Heart right ventricle (tissue), 16 donors: ENCODE results near the gene SMARCD1. TPM values are rescaled to one million over a fixed set of nuclear protein-coding genes. Genes with fewer than 3 reads are reported as not detected.
A peak's percentile ranks its signal among the peaks of the same experiment; 100 is the strongest.
"Not testable (repeated sequence)": the region's sequence is repeated elsewhere in the genome, so short reads cannot be mapped to it uniquely, and the experiment has no call there.

Experiments
- ATAC-seq, 8 donors: fragments of 200-7000 bp; cut with Tn5 transposase; one replicate each; pipeline ENCODE4 v1.9.1; 2020; ENCODE audit warnings: mild to moderate bottlenecking in 8 of 8, moderate library complexity in 8 of 8, moderate number of reproducible peaks in 1 of 8
- DNase-seq, 2 donors: peaks; one replicate each; pipeline ENCODE4 v3.0.0-alpha.2; 2020
- H3K27ac ChIP-seq, 10 donors: fragments of 200-600 bp; sonication (generic) in 2 of 10; one replicate each; pipeline versions ENCODE4 v1.5.0 to v1.8.0; 2020 to 2022; ENCODE audit warnings: mild to moderate bottlenecking in 3 of 10
- H3K27me3 ChIP-seq, 7 donors: fragments of 200-600 bp; one replicate each; pipeline ENCODE4 v1.8.0; 2021 to 2022; ENCODE audit warnings: mild to moderate bottlenecking in 2 of 7
- H3K36me3 ChIP-seq, 9 donors: fragments of 200-600 bp; sonication (generic) in 1 of 9; one replicate each; pipeline versions ENCODE4 v1.5.0 to v1.8.0; 2020 to 2022; ENCODE audit warnings: mild to moderate bottlenecking in 2 of 9
- H3K4me1 ChIP-seq, 9 donors: fragments of 200-600 bp; sonication (generic) in 1 of 9; one replicate each; pipeline versions ENCODE4 v1.5.0 to v1.8.0; 2020 to 2022; ENCODE audit warnings: mild to moderate bottlenecking in 4 of 9
- H3K4me3 ChIP-seq, 10 donors: fragments of 200-600 bp; sonication (generic) in 2 of 10; one replicate each; pipeline versions ENCODE4 v1.5.0 to v1.8.0; 2020 to 2022; ENCODE audit warnings: mild to moderate bottlenecking in 7 of 10, moderate library complexity in 2 of 10
- H3K9me3 ChIP-seq, 11 donors: fragments of 200-600 bp in 10 of 11; sonication (generic) in 2 of 11; one replicate each; pipeline versions ENCODE4 v1.5.0 to v1.8.0; 2013 to 2022; ENCODE audit warnings: mild to moderate bottlenecking in 2 of 11, control low read depth in 1 of 11, moderate library complexity in 1 of 11
- WGBS, 2 donors: extraction: QIAGEN DNeasy Blood & Tissue Kit; methylation state at CpG; one replicate each; pipeline ENCODE4 v1.1.7; 2013; ENCODE audit warnings: inconsistent platforms in 1 of 2; 5-methylcytosine and 5-hydroxymethylcytosine counted together
- intact Hi-C, 10 donors: fragments of 100-400 bp; cut with DNase I; formaldehyde crosslinking; loops; one replicate each; pipeline versions ENCODE4 v1.11.1 to v1.14.2; 2022
- polyA plus RNA-seq, 2 donors: library from polyadenylated mRNA; stranded (reverse); fragments of 200-250 nt; gene quantifications; one replicate each; pipeline ENCODE4 v1.2.3, GENCODE V29; 2013
- total RNA-seq, 10 donors: library from RNA; stranded (reverse); fragmentation: NEBNext Ultra II Directional in 3 of 10; extraction: Animal tissue kit (Norgen Biotek cat#: 25700) in 3 of 10; gene quantifications; one replicate each; pipeline versions ENCODE4 v1.2.1 to v1.2.4, GENCODE V29; 2021 to 2023
- TF ChIP-seq, protein P1 (sequence below), 9 donors: fragments of 200-600 bp; sonication (generic) in 2 of 9; IDR thresholded peaks; one replicate each; pipeline versions ENCODE4 v1.5.0 to v1.8.0; 2021 to 2022; ENCODE audit warnings: antibody characterized with exemption in 9 of 9, mild to moderate bottlenecking in 5 of 9, moderate library complexity in 1 of 9
- donor health status: Arrhythmogenic right ventricular cardiomyopathy.
- donor health status: ischemic (EF 13 %, LVEDD 7.1; RV severe dilation, severe dysfunction).
- donor health status: healthy with polysubstance abuse.
- donor health status: DM: no; HTN: yes; CAD: no.
- donor health status: DM: no; HTN: no; CAD: no.
- donor health status: ischemic (EF 25% LVEDD 6.9; RV normal size, moderate dysfunction).
- donor health status: ischemic (EF 25% LVEDD 5.7; RV mildly dilated, moderate dysfunction).
- donor health status: healthy.
- donor health status: DM: yes; HTN: yes; CAD: no.
- donor health status: Ischemic cardiomyopathy.
- donor health status: ischemic (EF 35%, LVEDD 5.7; RV mildly dilated, moderate dysfunction).
- donor health status: nonischemic (EF 11% LVEDD 7.7; RV severe dilation, severe dysfunction).
- donor health status: DM: yes; HTN: yes; CAD: no.
- donor health status: PGD.
- donor health status: ischemic (EF 29% LVEDD 5.4; RV normal size, mild dysfunction).
- donor health status: nonischemic (EF 23%, LVEDD 6.1; RV moderate dilation, normal function).

SMARCD1 gene
- total and polyA plus RNA-seq, 12 donors, result 12.0 to 24.0 (median 16.0) TPM

DNA sequence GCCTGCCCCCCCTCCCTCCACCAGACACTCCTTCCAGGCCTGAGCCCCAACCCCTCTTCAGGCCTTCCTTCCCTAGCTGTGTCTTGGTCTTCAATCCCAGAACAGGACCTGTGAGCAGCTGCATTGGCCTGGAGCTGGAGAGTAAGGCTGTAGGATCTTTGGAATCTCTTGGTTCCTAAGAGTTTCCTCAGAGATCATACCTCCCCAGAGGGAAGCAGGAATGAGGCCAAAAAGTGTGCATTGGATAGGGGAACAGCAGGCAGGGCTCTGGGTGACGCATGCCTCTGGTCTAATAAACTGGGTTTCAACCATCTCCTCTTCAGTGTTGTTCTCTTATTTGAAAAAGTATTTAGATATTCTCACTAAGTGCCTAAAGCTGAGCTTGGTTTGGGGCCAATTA is 1.8 kb upstream of the SMARCD1 start:
- H3K27me3 ChIP-seq, result no peaks in the 10 kb centered on the region
- H3K27ac ChIP-seq, result no peak overlapping the region
- ATAC-seq (no peak), DNase-seq (no peak)
- WGBS, 2 donors, result 80 to 94% methylated on average over 1 of the region's 1 CpG
- H3K4me1 ChIP-seq, result peaks cover 0 to 26% (median 13%) of the 10 kb centered on the region in 9 donors
- no peak overlapping the region for H3K4me3 ChIP-seq
- intact Hi-C loops, result loop anchor here in 2 of 10 donors (1.0 to 10.0 kb wide), 2 partner anchors 86 to 232 kb away; no protein-coding TSS in a partner anchor
- H3K9me3 ChIP-seq, result no peaks in the 10 kb centered on the region
- TF ChIP-seq, protein P1, sequence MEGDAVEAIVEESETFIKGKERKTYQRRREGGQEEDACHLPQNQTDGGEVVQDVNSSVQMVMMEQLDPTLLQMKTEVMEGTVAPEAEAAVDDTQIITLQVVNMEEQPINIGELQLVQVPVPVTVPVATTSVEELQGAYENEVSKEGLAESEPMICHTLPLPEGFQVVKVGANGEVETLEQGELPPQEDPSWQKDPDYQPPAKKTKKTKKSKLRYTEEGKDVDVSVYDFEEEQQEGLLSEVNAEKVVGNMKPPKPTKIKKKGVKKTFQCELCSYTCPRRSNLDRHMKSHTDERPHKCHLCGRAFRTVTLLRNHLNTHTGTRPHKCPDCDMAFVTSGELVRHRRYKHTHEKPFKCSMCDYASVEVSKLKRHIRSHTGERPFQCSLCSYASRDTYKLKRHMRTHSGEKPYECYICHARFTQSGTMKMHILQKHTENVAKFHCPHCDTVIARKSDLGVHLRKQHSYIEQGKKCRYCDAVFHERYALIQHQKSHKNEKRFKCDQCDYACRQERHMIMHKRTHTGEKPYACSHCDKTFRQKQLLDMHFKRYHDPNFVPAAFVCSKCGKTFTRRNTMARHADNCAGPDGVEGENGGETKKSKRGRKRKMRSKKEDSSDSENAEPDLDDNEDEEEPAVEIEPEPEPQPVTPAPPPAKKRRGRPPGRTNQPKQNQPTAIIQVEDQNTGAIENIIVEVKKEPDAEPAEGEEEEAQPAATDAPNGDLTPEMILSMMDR (IDR thresholded peaks at IDR 0.05), result no peak
- peaks cover 0 to 19% (median 15%) of the 10 kb centered on the region in 9 donors for H3K36me3 ChIP-seq

DNA sequence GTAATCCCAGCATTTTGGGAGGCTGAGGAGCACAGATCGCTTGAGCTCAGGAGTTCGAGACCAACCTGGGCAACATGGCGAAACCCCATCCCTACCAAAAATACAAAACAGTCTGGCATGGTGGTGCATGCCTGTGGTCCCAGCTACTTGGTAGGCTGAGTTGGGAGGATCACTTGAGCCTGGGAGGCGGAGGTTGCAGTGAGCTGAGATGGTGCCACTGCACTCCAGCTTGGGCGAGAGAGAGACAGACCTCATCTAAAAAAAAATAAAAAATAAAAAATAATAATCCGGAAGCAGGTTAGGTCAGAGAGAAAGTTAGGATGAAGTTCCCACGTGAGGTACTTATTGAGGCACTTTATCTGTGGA is 750 bp upstream of the SMARCD1 start:
- not testable (repeated sequence) for H3K9me3 ChIP-seq, H3K27me3 ChIP-seq, DNase-seq
- peak in 1 of 8 donors; percentile 0 for ATAC-seq
- WGBS, 2 donors, result 39 to 40% methylated on average over 7 of the region's 7 CpGs
- intact Hi-C loops, result loop anchor here in 3 of 10 donors (2.0 to 10.0 kb wide), 2 partner anchors 26 to 230 kb away; no protein-coding TSS in a partner anchor
- Histone ChIP-seq H3K36me3 (peaks cover 0 to 30% (median 16%) of the 10 kb centered on the region in 9 donors), H3K4me3 (peak overlapping the region; percentile 73 to 99 (median 90)), H3K27ac (peak overlapping the region; percentile 95 to 100 (median 98)), H3K4me1 (peaks cover 0 to 34% (median 13%) of the 10 kb centered on the region in 9 donors)

- ATAC-seq (no peak), DNase-seq (no peak)
- Histone ChIP-seq H3K4me1 (peaks cover 0 to 34% (median 13%) of the 10 kb centered on the region in 9 donors), H3K4me3 (peak overlapping the region; percentile 73 to 99 (median 90)), H3K27ac (peak overlapping the region; percentile 95 to 100 (median 98)), H3K36me3 (peaks cover 0 to 43% (median 27%) of the 10 kb centered on the region in 9 donors), H3K9me3 (no peaks in the 10 kb centered on the region), H3K27me3 (no peaks in the 10 kb centered on the region)
- WGBS, 2 donors, result 3 to 7% methylated on average over 8 of the region's 8 CpGs
- TF ChIP-seq, protein P1 (IDR thresholded peaks at IDR 0.05), result no peak
- intact Hi-C loops, result loop anchor here in 8 of 10 donors (1.0 to 10.0 kb wide), 6 partner anchors 25 to 229 kb away; partner anchors contain the start of gene CERS5 (in 4 of the 8)
Observed at GRCh38 chr12:50085615-50086072, 502 bp downstream of the SMARCD1 start.

DNA sequence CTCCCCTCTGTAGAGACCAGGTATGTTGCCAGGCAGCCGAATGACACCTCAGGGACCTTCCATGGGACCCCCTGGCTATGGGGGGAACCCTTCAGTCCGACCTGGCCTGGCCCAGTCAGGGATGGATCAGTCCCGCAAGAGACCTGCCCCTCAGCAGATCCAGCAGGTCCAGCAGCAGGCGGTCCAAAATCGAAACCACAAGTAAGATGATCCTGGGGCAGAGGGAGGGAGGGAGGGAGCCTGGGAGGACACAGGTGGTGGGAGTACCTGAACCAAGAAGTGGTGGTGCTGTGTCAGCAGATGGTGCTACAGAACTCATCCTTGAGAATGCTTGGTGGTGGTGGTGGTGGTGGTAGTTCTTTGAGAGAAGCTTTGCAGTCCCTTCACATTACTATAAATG is 1.0 kb downstream of the SMARCD1 start:
- H3K36me3 ChIP-seq, result peaks cover 0 to 48% (median 32%) of the 10 kb centered on the region in 9 donors
- WGBS, 2 donors, result 74 to 84% methylated on average over 5 of the region's 5 CpGs
- intact Hi-C loops, result loop anchor here in 6 of 10 donors (2.0 to 10.0 kb wide), 5 partner anchors 25 to 229 kb away; partner anchors contain the start of gene CERS5 (in 2 of the 6)
- peaks cover 0 to 34% (median 13%) of the 10 kb centered on the region in 9 donors for H3K4me1 ChIP-seq
- ATAC-seq, result no peak
- peak overlapping the region in 7 of 10 donors; percentile 85 to 99 (median 90) for H3K4me3 ChIP-seq
- peak overlapping the region in 9 of 10 donors; percentile 96 to 100 (median 98) for H3K27ac ChIP-seq
- H3K27me3 ChIP-seq, result no peaks in the 10 kb centered on the region
- DNase-seq, result no peak
- H3K9me3 ChIP-seq, result no peaks in the 10 kb centered on the region
- TF ChIP-seq, protein P1 (IDR thresholded peaks at IDR 0.05), result no peak

DNA sequence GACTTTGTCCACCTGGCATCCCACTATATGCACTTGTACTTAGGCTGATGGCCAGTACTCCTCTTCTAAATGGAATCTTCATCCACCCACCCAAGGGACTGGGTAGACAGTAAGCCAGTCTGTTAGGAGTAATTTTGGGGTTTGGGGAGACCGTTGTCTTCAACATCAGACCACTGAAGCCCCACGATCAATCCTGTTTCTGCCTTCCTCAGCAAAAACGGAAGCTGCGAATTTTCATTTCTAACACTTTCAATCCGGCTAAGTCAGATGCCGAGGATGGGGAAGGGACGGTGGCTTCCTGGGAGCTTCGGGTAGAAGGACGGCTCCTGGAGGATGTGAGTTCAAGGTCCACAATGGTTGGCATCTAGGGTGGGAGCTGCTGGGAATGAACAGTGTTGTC is 2.0 kb downstream of the SMARCD1 start:
- H3K4me3 ChIP-seq, result no peak overlapping the region
- intact Hi-C loops, result loop anchor here in 6 of 10 donors (2.0 to 10.0 kb wide), 5 partner anchors 24 to 228 kb away; partner anchors contain the start of gene CERS5 (in 2 of the 6)
- H3K27me3 ChIP-seq, result no peaks in the 10 kb centered on the region
- TF ChIP-seq, protein P1 (IDR thresholded peaks at IDR 0.05), result no peak
- no peak for DNase-seq
- 81 to 86% methylated on average over 9 of the region's 9 CpGs for WGBS, 2 donors
- no peak for ATAC-seq
- peak overlapping the region in 1 of 10 donors; percentile 48 for H3K27ac ChIP-seq
- peaks cover 0 to 58% (median 42%) of the 10 kb centered on the region in 9 donors for H3K36me3 ChIP-seq
- no peaks in the 10 kb centered on the region for H3K9me3 ChIP-seq
- peaks cover 0 to 34% (median 13%) of the 10 kb centered on the region in 9 donors for H3K4me1 ChIP-seq
